NB4 (cell line): ENCODE results near the gene CHMP2A.

ENCODE experiments used
- POLR2A ChIP-seq: IDR thresholded peaks from 2 replicates; pipeline ENCODE4 v1.6.1; 2011; ENCODE audit warnings: mild to moderate bottlenecking; ENCODE audit not compliant: insufficient read length; ENCODE audit errors: extremely low read depth
- TF ChIP-seq, protein P1 (sequence below): IDR thresholded peaks from one replicate; pipeline ENCODE4 v1.5.1; 2012; ENCODE audit warnings: low read depth, low read length
- TF ChIP-seq, protein P2 (sequence below): IDR thresholded peaks from 2 replicates; pipeline ENCODE4 v1.6.1; 2011; ENCODE audit warnings: low read depth, low read length

DNA sequence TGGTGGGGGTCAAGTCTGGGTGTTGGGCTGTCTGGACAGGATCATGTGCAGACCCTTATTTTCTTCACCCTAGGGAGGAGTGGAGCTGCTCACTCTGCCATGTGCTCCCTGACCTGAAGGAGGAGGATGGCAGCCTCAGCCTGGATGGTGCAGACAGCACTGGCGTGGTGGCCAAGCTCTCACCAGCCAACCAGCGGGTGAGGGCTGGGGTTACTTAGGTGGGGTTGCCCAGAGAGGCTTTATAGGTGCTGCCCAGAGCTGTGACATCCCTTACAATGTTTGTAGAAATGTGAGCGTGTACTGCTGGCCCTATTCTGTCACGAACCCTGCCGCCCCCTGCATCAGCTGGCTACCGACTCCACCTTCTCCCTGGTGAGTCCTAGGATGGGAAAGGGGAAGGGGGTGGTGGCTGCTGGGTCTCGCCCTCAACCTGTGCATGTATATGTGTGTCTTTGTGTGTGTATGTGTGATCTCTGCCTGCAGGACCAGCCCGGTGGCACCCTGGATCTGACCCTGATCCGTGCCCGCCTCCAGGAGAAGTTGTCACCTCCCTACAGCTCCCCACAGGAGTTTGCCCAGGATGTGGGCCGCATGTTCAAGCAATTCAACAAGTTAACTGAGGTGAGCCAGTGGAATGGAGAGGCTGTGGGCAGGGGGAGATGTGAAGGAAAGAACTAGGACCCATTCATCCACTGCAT, 5.1 kb downstream of the CHMP2A start:
- no peak for TF ChIP-seq POLR2A
- TF ChIP-seq, protein P1, sequence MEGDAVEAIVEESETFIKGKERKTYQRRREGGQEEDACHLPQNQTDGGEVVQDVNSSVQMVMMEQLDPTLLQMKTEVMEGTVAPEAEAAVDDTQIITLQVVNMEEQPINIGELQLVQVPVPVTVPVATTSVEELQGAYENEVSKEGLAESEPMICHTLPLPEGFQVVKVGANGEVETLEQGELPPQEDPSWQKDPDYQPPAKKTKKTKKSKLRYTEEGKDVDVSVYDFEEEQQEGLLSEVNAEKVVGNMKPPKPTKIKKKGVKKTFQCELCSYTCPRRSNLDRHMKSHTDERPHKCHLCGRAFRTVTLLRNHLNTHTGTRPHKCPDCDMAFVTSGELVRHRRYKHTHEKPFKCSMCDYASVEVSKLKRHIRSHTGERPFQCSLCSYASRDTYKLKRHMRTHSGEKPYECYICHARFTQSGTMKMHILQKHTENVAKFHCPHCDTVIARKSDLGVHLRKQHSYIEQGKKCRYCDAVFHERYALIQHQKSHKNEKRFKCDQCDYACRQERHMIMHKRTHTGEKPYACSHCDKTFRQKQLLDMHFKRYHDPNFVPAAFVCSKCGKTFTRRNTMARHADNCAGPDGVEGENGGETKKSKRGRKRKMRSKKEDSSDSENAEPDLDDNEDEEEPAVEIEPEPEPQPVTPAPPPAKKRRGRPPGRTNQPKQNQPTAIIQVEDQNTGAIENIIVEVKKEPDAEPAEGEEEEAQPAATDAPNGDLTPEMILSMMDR, result no peak
- TF ChIP-seq, protein P2, sequence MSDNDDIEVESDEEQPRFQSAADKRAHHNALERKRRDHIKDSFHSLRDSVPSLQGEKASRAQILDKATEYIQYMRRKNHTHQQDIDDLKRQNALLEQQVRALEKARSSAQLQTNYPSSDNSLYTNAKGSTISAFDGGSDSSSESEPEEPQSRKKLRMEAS, result no peak
